D341Med (cell line): ENCODE measurements around the gene FGD4.

ENCODE experiments used
- DNase-seq: peaks from one replicate; pipeline ENCODE4 v3.0.0; 2012; ENCODE audit warnings: low spot score

FGD4 gene

DNA sequence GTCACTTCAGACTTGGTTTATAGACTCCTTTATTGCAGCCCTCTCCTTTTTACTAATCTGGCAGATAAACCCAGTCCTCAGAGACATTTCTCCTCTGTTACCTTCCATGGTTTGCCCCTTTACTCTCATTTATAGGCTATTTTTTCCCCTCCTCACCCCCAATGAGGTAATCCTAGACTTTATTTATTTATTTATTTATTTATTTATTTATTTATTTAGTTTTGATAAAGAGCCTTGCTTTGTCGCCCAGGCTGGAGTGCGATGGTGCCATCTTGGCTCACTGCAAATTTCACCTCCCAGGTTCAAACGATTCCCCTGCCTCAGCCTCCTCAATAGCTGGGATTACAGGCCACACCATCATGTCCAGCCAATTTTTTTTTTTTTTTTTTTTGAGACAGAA is 8.4 kb downstream of the FGD4 start:
- no peak for DNase-seq

DNA sequence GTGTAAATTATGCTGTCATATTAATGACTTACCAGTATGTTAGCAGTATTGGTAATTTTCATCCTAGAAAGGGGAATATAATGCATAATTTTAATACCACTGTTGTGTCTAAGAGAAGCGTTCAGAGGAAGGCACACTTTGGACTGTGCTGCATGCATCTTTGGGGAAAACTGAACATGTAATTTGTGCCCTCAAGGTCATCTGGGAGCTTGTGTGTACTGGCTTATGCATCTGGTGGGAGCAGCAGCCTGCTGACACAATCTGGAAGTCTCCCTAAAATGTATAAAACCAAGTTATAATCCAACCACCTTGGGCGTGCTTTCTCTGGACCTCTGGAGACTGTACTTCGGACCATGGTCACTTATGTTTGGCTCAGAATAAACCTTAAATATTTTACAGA is 14.1 kb downstream of the FGD4 start:
- no peak for DNase-seq

DNA sequence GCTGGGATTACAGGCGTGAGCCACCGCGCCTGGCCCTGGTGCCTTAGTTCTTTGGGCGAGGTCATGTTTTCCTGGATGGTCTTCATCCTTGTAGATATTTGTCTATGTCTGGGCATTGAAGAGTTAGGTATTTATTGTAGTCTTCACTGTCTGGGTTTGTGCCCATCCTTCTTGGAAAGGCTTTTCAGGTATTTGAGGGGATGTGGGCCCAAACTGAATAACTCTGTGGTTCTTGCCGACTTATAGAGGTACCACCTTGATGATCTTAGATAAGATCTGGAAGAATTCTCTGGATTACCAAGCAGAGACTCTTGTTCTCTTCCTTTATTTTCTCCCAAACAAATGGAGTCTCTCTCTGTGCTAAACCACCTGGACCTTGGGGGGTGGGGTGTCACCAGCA is 18.9 kb downstream of the FGD4 start:
- DNase-seq = no peak

DNA sequence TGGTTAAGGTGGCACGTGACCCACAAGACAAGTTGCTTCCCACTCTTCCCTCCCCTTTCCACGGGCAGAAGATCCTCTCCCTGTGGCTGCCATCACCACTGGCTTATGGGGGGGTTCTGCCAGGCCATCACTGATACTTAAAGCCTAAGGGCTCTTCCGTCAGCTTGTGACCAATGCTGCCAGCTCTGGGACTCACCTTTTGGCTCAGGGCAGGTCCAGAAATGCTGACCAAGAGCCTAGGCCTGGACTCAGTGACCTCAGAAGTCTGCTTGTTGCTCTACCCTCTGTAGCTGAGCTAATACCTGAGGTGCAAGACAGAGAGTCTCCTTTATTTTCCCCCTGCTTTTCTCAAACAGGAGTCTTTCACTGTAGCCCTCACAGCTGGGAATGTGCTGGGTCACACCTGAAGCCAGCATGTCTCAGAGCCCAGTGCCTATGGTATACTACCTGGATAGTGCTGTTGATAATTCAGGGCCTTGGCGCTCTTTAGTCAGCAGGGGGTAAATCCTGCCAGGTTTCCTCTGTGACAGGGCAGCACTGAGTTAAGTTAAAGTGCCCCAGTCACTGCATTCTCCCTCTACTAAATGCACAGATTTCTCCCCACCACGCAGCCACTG is 19.7 kb downstream of the FGD4 start:
- DNase-seq = no peak

DNA sequence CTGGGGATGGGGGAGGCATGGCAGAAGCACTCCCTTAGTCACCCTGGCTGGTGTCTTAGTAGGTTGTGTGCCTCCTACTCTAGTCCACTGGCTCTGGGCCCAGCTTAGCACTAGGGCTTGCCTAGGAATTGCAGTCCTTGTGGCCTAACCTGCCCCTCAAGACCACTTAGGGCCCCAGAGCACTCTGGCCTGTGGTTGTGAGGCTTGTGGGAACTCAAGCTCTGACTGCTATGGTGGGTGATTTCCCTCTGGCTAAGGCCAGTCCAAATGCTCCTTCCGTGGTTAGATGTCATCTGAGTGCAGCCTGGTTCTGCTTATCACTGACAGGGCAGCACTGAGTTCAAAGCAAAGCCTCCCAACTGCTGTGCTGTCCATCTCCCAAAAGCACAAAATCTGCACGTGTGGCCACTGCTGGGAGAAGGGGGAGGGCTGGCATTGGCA is 20.2 kb downstream of the FGD4 start:
- no peak for DNase-seq

DNA sequence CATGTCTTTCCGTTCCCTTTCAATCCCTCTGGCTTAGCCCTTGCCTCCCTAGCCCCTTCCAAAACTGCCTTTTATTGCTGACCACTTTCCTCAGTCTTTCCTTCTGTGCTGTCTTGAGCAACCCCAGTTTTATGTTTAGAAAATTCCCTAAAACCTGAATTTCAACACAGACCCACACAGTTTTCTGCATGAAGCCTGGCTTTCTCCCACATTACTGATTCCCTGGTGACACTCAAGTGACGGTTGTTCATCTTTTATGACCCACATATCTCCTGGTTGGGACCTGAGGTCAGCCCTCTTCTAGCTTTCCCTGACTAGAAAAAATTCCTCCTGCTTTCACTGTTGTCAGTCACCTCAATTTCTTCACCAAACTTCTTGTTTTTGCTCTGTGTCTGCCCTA is 21.0 kb downstream of the FGD4 start:
- no peak for DNase-seq

DNA sequence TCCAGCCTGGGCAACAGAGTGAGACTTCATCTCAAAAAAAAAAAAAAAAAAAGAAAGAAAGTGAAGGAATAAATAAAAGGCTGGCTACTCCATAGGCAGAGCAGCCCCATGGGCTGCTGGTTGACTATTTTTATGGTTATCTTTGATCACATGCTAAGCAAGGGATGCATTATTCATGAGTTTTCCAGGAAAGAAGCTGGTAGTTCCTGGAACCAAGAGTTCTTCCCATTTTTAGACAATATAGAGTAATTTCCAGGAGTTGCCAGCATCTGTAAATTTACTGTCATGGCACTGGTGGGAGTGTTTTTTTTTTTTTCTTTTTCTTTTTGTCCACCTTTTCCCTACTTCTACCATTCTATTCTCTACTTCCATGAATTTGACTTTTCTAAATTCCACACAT is 24.2 kb downstream of the FGD4 start:
- DNase-seq = no peak

DNA sequence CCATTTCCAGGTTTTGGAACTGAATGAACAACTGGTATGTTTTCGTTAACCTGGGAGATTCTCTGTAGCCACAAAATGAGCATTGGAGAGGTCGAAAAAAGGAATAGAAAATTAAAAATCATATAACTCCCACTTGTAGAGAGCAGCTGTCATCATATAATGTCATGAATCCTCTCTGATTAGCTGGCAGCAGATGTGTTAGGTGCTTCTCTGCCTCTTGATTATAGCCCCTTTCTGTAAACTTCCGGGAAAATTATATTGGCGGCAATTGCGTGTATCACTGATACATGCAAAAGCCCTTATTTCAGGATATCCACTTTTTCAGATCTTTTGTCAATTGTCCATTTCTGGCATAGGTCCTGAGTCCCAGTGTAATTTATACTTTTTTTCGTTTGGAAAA is 31.7 kb downstream of the FGD4 start:
- DNase-seq = no peak

DNA sequence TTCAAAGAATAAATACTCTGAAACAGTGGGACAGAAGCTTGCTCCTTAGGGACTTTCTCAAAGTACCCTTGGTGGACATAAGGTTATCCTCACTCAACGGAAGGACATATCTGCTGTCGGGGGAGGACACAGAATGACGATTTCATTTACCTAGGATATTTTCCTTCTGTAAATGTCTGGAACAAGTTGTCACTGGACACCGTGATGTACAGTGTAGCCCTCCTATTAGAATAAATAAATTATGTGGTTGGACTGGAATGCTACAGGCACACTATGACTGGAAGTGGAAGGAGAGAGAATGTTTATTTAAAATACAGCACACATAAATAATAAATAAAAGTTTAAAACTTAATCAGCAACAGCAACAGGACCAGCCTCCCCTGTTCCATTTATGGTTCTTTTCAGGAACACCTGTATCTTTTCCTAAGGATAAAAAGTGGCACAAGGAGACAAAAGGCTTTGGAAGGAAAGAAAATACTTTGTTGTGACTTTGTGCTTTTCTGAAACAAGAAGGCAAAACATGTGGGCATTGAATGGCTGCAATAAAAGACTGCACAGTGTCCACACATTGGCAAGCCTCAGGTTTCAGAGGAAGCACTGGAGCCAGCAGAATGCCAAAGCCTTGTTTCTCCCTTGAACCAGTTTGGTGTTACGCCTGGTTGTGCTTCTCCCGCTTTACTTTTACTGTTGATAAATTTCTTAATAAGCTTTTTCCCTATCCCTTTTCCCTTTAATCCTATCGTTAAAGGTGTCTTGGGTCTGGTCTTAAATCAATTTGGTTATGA is 36.8 kb downstream of the FGD4 start:
- DNase-seq = no peak

DNA sequence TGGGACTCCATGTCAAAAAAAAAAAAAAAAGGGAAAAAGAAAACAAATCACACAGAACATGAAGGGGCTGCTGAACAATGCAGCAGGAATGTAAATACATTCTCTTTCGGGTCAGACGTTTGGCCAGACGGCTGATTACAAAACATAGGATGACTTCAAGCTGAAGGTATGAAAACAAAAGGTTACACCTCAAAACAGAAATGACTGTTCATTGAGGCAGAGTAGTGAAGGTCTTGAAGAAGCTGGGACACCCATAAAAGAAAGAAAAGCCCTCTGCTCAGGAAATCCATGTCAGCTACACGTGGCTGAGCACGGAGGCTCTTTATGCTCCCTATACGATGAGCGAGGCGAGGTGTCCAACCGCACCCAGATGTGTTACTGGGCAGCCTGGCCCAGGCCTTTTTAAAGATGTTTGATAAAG is 37.7 kb downstream of the FGD4 start:
- no peak for DNase-seq

DNA sequence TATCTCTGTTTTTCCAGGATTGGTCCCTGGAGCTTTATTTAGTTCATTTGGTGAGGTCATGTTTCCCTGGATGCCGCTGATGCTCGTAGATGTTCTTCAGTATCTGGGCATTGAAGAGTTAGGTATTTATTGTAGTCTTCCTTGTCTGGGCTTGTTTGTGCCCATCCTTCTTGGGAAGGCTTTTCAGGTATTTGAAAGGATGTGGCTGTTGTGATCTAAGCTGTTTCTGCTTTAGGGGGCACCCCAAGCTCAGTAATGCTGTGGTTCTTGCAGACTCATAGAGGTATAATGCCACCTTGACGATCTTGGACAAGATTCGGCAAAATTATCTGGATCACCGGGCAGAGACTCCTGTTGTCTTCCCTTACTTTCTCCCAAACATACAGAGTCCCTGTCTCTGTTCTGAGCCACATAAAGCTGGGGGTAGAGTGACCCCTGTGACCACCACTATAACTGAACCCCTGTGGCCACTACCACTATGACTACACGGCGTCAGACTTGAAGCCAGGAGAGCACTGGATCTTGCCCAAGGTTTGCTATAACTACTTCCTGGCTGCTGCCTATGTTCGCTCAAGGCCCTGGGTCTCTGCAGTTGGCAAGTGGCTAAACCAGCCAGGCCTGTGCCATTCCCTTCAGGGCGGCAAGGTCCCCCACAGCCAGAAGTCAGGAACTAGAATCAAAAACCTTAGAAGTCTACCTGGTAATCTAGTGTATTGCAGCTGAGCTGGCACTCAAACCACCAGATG is 40.9 kb downstream of the FGD4 start:
- DNase-seq = no peak

DNA sequence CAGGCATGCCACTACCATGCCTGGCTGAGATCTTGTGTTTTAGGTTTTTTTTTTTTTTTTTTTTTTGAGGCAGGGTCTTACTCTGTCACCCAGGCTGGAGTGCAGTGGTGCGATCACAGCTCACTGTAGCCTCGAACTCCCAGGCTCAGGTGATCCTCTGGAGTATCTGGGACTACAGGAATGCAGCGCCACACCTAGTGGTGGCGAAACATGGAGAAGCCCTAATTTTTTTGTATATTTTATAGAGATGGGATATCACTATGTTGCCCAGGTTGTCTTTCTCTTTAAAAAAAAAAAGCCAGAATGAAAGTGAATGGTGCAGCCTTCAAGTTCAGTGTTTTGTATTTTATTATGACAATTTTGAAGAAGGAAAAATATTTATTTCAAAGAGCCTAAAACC is 44.1 kb downstream of the FGD4 start:
- no peak for DNase-seq

DNA sequence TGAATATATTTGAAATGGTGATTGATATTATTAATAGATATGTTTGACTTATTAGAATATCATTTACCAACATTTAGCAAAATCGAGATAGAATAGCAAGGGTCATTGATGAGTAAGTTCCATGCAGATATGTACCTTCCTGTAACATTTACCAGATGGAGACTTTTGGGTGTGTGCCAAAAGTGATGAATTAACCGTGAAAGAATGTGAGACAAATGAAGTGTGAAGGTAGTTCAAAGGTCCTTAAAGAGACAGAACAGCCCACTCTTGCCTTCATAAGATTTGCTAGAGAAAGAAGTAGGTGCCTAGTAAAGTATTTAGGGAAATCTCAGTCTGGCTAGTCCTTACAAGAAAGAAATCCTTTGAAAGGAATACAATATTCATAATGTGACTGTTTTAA is 45.5 kb downstream of the FGD4 start:
- DNase-seq = no peak

DNA sequence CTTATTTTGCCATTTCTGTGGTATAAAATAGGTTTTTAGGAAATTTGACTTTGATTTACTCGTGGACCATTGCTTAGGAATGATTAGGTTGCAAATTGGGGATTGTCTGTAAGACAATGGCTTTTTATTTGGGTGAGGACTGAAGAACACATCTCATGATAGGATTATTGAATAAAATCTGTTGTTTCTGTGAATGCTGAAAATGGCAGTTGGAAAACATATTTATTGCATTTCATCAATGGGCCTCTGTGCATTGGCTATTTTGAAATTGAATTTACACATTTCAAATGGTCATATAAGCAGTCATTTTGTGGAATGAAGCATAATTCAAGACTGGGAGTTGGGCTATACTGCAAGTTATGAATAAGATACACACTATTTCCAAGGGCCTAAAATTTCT is 46.0 kb downstream of the FGD4 start:
- DNase-seq = no peak

DNA sequence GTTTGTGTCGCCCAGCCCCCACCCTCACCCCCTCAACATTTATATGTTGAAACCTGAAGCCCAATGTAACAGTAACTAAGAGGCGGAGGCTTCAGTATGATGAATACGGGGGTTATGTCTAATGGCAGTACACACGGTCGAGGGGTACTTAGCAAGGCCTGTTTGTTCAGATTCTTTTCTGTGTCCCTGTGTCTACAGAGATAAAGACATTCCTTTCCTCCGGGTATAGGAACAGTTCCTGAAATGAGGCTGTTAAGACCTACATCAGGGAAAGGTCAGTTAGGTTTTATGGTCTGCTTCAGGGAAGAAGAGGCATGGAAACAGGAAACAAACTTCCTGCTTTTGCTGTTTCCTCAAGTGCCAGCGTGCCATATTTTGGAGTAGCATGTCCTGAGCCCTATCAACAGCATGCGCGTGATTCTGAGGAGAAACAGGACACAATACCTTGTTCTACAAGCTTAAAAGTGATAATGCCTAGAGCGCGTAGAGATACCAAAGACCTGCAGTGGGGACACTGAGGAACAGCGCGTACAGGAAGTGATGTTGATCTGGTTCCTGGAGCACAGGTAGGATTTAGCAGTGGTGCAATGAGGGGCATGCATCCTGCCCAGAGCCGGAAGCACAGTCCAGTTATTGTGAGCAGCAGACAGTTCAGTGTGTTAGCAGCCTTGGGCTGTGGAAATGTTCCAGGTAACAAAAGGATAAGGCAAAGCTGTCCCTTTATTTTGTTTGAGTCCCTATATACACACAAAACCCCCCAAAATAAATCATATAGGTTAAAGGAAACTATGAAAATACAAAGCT is 47.2 kb downstream of the FGD4 start:
- no peak for DNase-seq

DNA sequence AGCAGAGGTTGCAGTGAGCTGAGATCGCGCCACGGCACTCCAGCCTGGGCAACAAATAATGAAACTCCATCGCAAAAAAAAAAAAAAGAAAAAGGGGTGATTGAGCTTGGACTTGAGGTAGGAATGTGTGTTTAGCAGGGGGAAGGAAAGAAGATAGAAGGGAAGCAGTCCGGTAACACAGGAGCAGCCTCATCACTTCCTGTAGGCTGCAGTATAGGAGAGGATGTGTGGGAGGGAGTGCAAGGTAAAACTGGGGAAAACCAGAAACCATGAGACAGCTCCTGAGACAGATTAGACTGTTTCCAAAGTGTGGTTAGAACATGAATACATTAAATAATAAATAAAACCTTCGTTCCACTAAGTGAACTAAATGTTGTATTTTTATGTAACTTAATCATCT is 49.2 kb downstream of the FGD4 start:
- DNase-seq = no peak

DNA sequence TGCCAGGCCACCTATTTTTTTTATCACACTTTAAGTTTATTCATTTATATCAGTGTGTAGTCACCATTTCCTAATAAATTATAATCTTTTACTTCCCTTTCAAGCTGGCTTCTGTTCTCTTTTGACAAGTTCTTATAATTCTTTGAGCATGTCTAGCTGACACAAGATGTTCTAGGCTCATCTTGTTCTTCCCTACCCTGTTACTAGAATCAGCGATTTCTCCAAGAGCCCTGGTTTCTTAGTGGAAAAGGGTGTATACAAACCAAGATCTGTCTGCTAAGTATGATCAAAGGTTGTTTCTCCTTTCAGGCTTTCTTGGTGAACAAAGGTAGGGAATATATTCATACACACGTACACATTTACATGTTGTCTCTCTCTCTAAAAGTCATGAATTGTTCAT is 51.0 kb downstream of the FGD4 start:
- no peak for DNase-seq

DNA sequence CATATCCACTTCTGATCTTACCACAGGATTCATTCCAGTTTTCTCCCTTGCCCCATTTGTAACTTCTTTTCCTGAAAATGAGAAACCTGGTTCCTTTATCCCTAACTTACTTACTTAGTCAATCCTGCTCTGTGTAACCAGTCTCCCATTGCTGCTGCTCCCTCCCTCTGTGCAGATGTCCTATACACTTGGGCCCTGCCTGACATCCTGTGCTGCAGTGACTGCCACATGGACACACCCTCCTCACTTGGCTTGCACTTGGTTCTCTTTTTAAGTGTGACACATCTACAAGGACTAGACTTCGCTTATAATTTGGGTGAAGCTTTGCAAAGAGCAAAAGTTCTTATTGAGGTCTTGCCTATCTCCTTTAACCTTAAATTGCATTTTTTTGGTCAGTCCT is 51.4 kb downstream of the FGD4 start:
- DNase-seq = no peak

DNA sequence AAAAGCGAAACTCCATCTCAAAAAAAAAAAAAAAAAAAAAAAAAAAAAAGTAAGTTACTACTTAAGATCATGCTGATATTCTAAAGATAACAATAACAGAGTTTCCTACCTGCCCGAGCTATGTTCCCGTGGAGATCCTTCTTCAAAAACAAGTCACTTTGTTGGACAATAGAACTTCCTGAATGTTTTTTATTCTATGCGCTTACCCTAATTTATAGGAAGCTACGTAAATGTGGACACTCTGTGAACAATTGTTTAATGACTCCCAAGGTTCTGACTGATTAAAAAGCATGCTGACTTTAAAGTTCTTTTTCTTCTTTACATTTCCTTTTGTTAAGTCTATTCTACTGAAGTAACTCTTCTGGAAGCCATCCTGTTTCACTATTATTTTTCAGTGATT is 52.5 kb downstream of the FGD4 start:
- DNase-seq = no peak

DNA sequence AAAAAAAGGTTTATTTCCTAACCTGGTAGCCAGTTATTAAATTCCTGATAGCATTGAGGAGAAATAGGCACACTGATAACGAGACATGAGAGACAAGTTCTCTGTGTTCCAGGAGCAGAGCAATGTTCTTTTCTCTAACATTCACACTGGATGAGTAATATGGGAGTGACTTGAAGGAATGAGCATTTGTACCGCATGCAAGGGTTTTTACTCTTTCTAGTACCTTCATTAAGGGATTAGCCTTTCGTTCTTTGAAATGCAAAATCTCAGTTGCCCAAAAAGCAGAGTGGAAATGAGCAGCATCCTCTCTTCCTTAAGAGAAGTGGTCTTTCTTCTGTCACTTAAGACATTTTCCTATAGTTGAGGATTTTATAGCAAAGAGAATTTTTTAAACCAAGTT is 54.7 kb downstream of the FGD4 start:
- no peak for DNase-seq

DNA sequence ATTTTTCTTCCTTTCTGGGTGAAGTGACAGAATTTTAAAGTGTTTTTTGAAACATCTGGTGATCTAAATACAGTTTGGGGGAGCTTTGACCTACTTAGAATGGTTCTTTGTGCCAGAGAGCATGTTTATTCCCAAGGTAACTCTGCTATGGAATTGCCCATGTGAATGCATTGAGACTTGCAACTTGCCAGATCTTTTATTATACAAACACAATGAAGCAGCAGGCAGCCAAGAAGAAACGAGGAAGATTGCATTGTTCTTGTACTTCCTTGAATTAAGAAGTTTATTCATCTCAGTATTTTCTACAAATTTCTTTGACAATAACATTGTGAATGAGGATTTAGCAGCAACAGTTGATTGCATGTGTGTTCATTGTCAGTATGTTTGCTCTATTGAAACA is 55.5 kb downstream of the FGD4 start:
- no peak for DNase-seq

DNA sequence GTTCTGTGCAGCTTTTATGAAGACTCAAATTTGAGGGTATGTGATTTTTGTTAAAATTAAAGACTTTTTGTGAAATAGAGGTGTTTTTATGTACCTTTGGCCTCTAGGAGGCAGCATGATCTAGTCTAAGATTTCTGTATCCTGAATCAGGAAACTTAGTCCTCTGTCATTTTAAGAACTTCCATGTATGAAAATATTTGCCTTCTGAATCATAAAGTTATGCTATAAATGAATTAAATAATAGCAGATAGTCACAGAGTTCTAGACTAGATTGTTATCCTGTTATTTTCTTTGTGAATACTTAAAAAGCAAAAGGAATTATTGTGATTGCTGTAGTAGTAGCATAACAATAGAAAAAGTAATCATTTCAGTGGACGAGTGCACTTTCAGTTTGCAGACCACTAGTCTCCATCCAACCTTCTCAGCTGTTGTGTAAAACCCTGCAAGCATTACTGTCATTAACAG is 56.3 kb downstream of the FGD4 start:
- peak; percentile 43 for DNase-seq
